ENCODE results near the gene SLC4A11.
A peak's percentile ranks its signal among the peaks of the same experiment; 100 is the strongest.

Gene SLC4A11

GRCh38 chr20:3239026-3239866, at the start of gene SLC4A11:
Gene SLC4A11, minus strand, starts transcription at chr20:3239190. Its CDS starts 53 bp downstream, at chr20:3239137.
- Histone ChIP-seq H2AFZ (ENCODE audit: low read depth) (peak within 1 kb of the TSS; percentile 75), H3K4me3 (IDR thresholded peaks at IDR 0.05; ENCODE audit: insufficient read depth, low read depth, low read length) (no peak within 1 kb of the TSS), H3K4me2 (peak within 1 kb of the TSS; percentile 60), H3K79me2 (ENCODE audit: insufficient read depth, low read depth) (no peaks in the 10 kb centered on the region), H3K27ac (no peak within 1 kb of the TSS), H3K4me1 (ENCODE audit: low read depth, poor library complexity, severe bottlenecking) (no peaks in the 10 kb centered on the region), H4K20me1 (ENCODE audit: insufficient read depth) (no peaks in the 10 kb centered on the region), H3K36me3 (ENCODE audit: insufficient read depth) (no peaks in the 10 kb centered on the region), H3K9ac (peak within 1 kb of the TSS; percentile 55; the same call in 1 of the 2 replicates), H3K27me3 (ENCODE audit: insufficient read depth, low read depth) (no peaks in the 10 kb centered on the region)
- TF ChIP-seq, protein P1, sequence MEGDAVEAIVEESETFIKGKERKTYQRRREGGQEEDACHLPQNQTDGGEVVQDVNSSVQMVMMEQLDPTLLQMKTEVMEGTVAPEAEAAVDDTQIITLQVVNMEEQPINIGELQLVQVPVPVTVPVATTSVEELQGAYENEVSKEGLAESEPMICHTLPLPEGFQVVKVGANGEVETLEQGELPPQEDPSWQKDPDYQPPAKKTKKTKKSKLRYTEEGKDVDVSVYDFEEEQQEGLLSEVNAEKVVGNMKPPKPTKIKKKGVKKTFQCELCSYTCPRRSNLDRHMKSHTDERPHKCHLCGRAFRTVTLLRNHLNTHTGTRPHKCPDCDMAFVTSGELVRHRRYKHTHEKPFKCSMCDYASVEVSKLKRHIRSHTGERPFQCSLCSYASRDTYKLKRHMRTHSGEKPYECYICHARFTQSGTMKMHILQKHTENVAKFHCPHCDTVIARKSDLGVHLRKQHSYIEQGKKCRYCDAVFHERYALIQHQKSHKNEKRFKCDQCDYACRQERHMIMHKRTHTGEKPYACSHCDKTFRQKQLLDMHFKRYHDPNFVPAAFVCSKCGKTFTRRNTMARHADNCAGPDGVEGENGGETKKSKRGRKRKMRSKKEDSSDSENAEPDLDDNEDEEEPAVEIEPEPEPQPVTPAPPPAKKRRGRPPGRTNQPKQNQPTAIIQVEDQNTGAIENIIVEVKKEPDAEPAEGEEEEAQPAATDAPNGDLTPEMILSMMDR (conservative IDR thresholded peaks at IDR 0.05; ENCODE audit: low read depth, low read length), result no peak

DNA sequence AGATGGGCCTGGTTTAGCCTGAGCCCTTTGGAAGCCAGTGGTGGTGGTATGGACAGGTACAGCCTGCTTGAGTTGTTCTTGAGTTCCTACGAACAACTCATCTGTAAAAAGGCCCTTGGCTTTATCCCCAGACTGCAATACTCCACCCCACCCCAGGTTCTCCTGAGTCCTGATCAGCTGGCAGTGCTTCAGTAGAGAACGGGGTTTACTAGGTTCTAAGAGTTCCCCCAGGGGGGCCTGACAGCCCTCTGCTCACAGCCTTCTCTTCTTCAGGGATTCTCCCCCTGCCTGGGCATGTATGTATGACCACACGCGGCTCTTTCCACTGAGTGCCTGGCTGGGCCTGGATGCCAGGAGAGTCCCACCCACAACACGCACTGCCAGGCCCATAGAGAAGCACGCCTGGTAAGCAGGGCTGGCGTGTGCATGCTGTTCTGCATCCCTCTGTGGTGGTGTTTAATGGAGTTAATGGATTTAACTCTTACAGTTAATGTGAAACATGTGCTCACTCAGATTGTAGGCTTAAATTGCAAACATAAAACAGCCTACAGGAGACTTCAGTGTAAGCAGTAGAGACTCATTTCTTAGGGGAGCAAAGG, 44.3 kb upstream of the SLC4A11 start:
- Histone ChIP-seq H3K4me1 (ENCODE audit: low read depth, poor library complexity, severe bottlenecking) (no peaks in the 10 kb centered on the region), H4K20me1 (ENCODE audit: insufficient read depth) (no peaks in the 10 kb centered on the region), H3K79me2 (ENCODE audit: insufficient read depth, low read depth) (no peaks in the 10 kb centered on the region), H3K9ac (no peak overlapping the region), H3K36me3 (ENCODE audit: insufficient read depth) (no peaks in the 10 kb centered on the region), H2AFZ (ENCODE audit: low read depth) (no peak overlapping the region), H3K27me3 (ENCODE audit: insufficient read depth, low read depth) (no peaks in the 10 kb centered on the region), H3K4me2 (no peak overlapping the region), H3K4me3 (IDR thresholded peaks at IDR 0.05; ENCODE audit: insufficient read depth, low read depth, low read length) (no peak overlapping the region), H3K27ac (no peak overlapping the region)
- TF ChIP-seq, protein P1 (conservative IDR thresholded peaks at IDR 0.05; ENCODE audit: low read depth, low read length), result no peak

DNA sequence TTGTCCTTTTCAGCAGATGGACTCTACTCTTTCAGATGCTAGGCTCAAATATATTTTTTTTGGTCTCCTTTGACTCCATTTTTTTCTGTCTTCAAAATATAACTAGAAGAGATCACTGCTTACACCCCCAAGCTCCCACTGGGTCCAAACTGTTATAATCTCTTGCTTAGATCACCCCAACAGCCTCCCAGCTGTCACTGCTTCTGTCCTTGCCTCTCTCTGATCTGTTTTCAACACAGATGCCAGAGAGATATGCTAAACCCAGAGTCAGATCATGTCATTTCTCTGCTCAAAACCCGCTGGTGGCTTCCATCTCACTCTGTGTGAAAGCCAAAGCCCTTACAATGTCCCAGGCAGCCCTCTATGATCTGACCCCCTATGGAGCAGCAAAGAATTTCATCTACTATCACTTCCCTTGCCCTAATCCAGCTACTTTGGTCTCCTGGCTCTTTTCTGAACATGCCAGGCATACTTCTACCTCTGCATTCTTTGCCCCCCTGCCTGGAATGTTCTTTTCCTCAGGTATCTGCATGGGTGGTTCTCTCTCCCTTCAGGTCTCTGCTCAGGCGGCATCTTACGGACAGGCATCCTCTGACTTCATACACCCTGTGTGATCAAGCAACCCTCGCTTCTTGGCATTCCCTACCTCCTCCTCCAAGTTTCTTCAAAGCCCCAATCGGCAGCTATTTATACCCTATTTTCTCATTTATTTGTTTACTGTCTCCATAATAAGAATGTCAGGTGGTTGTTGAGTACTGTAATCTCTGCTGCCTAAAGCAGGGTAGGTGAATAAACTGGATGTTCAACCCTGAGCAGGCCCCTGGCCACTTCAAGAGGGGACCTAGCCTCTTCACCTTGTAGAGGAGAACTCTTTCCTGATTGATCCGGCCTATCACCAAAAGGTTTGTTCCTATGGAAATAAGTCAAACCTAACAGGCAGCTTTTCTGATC, 43.6 kb upstream of the SLC4A11 start:
- Histone ChIP-seq H3K36me3 (ENCODE audit: insufficient read depth) (no peaks in the 10 kb centered on the region), H2AFZ (ENCODE audit: low read depth) (no peak overlapping the region), H3K4me1 (ENCODE audit: low read depth, poor library complexity, severe bottlenecking) (no peaks in the 10 kb centered on the region), H3K4me3 (IDR thresholded peaks at IDR 0.05; ENCODE audit: insufficient read depth, low read depth, low read length) (no peak overlapping the region), H4K20me1 (ENCODE audit: insufficient read depth) (no peaks in the 10 kb centered on the region), H3K27me3 (ENCODE audit: insufficient read depth, low read depth) (no peaks in the 10 kb centered on the region), H3K27ac (no peak overlapping the region), H3K4me2 (no peak overlapping the region), H3K79me2 (ENCODE audit: insufficient read depth, low read depth) (no peaks in the 10 kb centered on the region), H3K9ac (no peak overlapping the region)
- TF ChIP-seq, protein P1 (conservative IDR thresholded peaks at IDR 0.05; ENCODE audit: low read depth, low read length), result no peak

DNA sequence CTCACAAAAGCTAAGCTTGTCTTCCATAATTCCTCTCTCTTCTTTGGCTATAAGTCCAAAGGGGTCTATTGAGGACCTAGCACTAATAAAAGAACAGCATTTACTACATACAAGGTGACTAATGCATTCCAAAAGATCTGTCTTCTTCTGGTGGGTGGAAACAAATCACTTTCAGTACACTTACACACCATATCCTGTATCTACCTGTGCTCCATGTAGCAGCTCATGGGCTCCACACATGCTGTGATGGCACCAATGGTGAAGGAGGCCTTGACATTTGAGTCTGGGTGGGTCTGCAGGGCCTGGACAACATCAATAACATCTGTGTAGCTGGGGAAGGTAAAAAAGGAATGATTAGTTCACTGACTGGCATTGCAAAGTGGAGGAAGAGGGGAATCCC, 42.4 kb upstream of the SLC4A11 start:
- Histone ChIP-seq H3K4me1 (ENCODE audit: low read depth, poor library complexity, severe bottlenecking) (no peaks in the 10 kb centered on the region), H3K79me2 (ENCODE audit: insufficient read depth, low read depth) (no peaks in the 10 kb centered on the region), H2AFZ (ENCODE audit: low read depth) (no peak overlapping the region), H3K9ac (no peak overlapping the region), H3K27ac (no peak overlapping the region), H3K4me2 (no peak overlapping the region), H3K36me3 (ENCODE audit: insufficient read depth) (no peaks in the 10 kb centered on the region), H4K20me1 (ENCODE audit: insufficient read depth) (no peaks in the 10 kb centered on the region), H3K27me3 (ENCODE audit: insufficient read depth, low read depth) (no peaks in the 10 kb centered on the region), H3K4me3 (IDR thresholded peaks at IDR 0.05; ENCODE audit: insufficient read depth, low read depth, low read length) (no peak overlapping the region)
- TF ChIP-seq, protein P1 (conservative IDR thresholded peaks at IDR 0.05; ENCODE audit: low read depth, low read length), result no peak
